GM21526 (cell line): ENCODE data around the gene ZC3H4.
"Not testable (repeated sequence)": the region's sequence is repeated elsewhere in the genome, so short reads cannot be mapped to it uniquely, and the experiment has no call there.

Experiments
- ATAC-seq: cut with Tn5 transposase; IDR thresholded peaks from one replicate; pipeline ENCODE4 v1.9.1; 2021; ENCODE audit warnings: moderate library complexity; ENCODE audit not compliant: unreplicated experiment, low FRiP score

Gene ZC3H4

GRCh38 chr19:47057328-47057727 lies 56.2 kb downstream of the ZC3H4 start:
- no peak for ATAC-seq

GRCh38 chr19:47056411-47056810 lies 57.2 kb downstream of the ZC3H4 start:
- no peak for ATAC-seq

GRCh38 chr19:47050562-47050961 lies 63.0 kb downstream of the ZC3H4 start:
- not testable (repeated sequence) for ATAC-seq

GRCh38 chr19:47049307-47049700 lies 64.3 kb downstream of the ZC3H4 start:
- ATAC-seq = no peak

GRCh38 chr19:47047763-47048405 lies 65.7 kb downstream of the ZC3H4 start:
- peak; percentile 30 for ATAC-seq

GRCh38 chr19:47047272-47047762 lies 66.3 kb downstream of the ZC3H4 start:
- no peak for ATAC-seq

- no peak for ATAC-seq
Measured at GRCh38 chr19:47045867-47046470, 67.6 kb downstream of the ZC3H4 start.

- ATAC-seq = no peak
Measured at GRCh38 chr19:47044946-47045866, 68.4 kb downstream of the ZC3H4 start.

GRCh38 chr19:47040869-47041268 lies 72.7 kb downstream of the ZC3H4 start:
- no peak for ATAC-seq

GRCh38 chr19:47039239-47039874 lies 74.2 kb downstream of the ZC3H4 start:
- ATAC-seq = no peak

GRCh38 chr19:47037766-47038165 lies 75.8 kb downstream of the ZC3H4 start:
- ATAC-seq = no peak

GRCh38 chr19:47036097-47036651 lies 77.4 kb downstream of the ZC3H4 start:
- ATAC-seq = peak; percentile 24

- peak; percentile 75 for ATAC-seq
Measured at GRCh38 chr19:47035127-47036096, 78.2 kb downstream of the ZC3H4 start.

- ATAC-seq = no peak
Measured at GRCh38 chr19:47032171-47032811, 81.3 kb downstream of the ZC3H4 start.

- ATAC-seq = no peak
Measured at GRCh38 chr19:47028195-47028601, 85.4 kb downstream of the ZC3H4 start.

GRCh38 chr19:47027586-47028088 lies 85.9 kb downstream of the ZC3H4 start:
- ATAC-seq = no peak

GRCh38 chr19:47026889-47027288 lies 86.7 kb downstream of the ZC3H4 start:
- no peak for ATAC-seq

GRCh38 chr19:47026156-47026555 lies 87.4 kb downstream of the ZC3H4 start:
- no peak for ATAC-seq

GRCh38 chr19:47024502-47024901 lies 89.1 kb downstream of the ZC3H4 start:
- ATAC-seq = no peak
